Sigmoid colon (tissue), 4 donors: ENCODE data around the gene BACH1.

Source experiments
- CTCF ChIP-seq, 4 experiments: fragments of 450-650 bp in 3 of 4; fragments of 200-600 bp in 1 of 4; IDR thresholded peaks; one replicate each; pipeline ENCODE4 v1.5.1; 2016 to 2019; ENCODE audit warnings: antibody characterized with exemption in 4 of 4, mild to moderate bottlenecking in 3 of 4, moderate library complexity in 2 of 4
- POLR2A ChIP-seq, 2 donors: fragments of 450-650 bp; IDR thresholded peaks; one replicate each; pipeline ENCODE4 v1.6.1; 2016; ENCODE audit warnings: antibody characterized with exemption in 2 of 2, mild to moderate bottlenecking in 2 of 2, moderate library complexity in 2 of 2
- POLR2AphosphoS5 ChIP-seq, 4 donors: sonication (generic); formaldehyde crosslinking; IDR thresholded peaks; one replicate each; pipeline ENCODE4 v1.6.1; 2017; ENCODE audit warnings: antibody characterized with exemption in 4 of 4

- TF ChIP-seq POLR2AphosphoS5 (IDR thresholded peaks at IDR 0.05) (no peak), POLR2A (IDR thresholded peaks at IDR 0.05) (no peak), CTCF (IDR thresholded peaks at IDR 0.05) (no peak)
Measured at GRCh38 chr21:29271927-29272333, 26.8 kb upstream of the BACH1 start.
